Upper lobe of left lung (tissue), 4 donors: ENCODE measurements around the gene LPCAT1.

Experiments
- CTCF ChIP-seq, 6 experiments: fragments of 450-650 bp in 4 of 6; fragments of 200-600 bp in 2 of 6; sonication (generic) in 2 of 6; IDR thresholded peaks; one replicate each; pipeline ENCODE4 v1.5.1; 2016 to 2019; ENCODE audit warnings: antibody characterized with exemption in 6 of 6
- EP300 ChIP-seq, 4 donors: sonication (generic); formaldehyde crosslinking; IDR thresholded peaks; one replicate each; pipeline ENCODE4 v1.5.1; 2017; ENCODE audit warnings: antibody characterized with exemption in 4 of 4, control low read depth in 2 of 4
- POLR2A ChIP-seq, 4 donors: fragments of 450-650 bp; IDR thresholded peaks; one replicate each; pipeline ENCODE4 v1.5.1; 2016 to 2017; ENCODE audit warnings: antibody characterized with exemption in 4 of 4, mild to moderate bottlenecking in 2 of 4
- POLR2AphosphoS5 ChIP-seq, 2 donors: sonication (generic); formaldehyde crosslinking; IDR thresholded peaks; one replicate each; pipeline ENCODE4 v1.5.1; 2017; ENCODE audit warnings: antibody characterized with exemption in 2 of 2

GRCh38 chr5:1439388-1440097 lies 84.2 kb downstream of the LPCAT1 start:
- no peak for TF ChIP-seq CTCF (IDR thresholded peaks at IDR 0.05)
- TF ChIP-seq POLR2A (IDR thresholded peaks at IDR 0.05), result no peak
- TF ChIP-seq POLR2AphosphoS5 (IDR thresholded peaks at IDR 0.05), result no peak
- no peak for TF ChIP-seq EP300 (IDR thresholded peaks at IDR 0.05)
